SJCRH30 (cell line): ENCODE data around the gene C7orf57. TPM values are rescaled to one million over a fixed set of nuclear protein-coding genes. Genes with fewer than 3 reads are reported as not detected.

Experiments used
- DNase-seq, 2 experiments: peaks; one replicate each; pipeline ENCODE4 v3.0.0-alpha.2; 2015 to 2020
- H3K27ac ChIP-seq: fragments of 250-450 bp; sonication (Bioruptor Pico); 2 replicates; pipeline ENCODE4 v1.5.1; 2020; ENCODE audit warnings: mild to moderate bottlenecking, moderate library complexity
- H3K27me3 ChIP-seq: fragments of 250-450 bp; sonication (Bioruptor Pico); 2 replicates; pipeline ENCODE4 v1.5.1; 2020; ENCODE audit warnings: mild to moderate bottlenecking, moderate library complexity
- H3K36me3 ChIP-seq: fragments of 250-450 bp; sonication (Bioruptor Pico); 2 replicates; pipeline ENCODE4 v1.5.1; 2020; ENCODE audit warnings: mild to moderate bottlenecking, moderate library complexity
- H3K4me1 ChIP-seq: fragments of 250-450 bp; sonication (Bioruptor Pico); 2 replicates; pipeline ENCODE4 v1.5.1; 2020; ENCODE audit warnings: mild to moderate bottlenecking, moderate library complexity
- H3K4me3 ChIP-seq: fragments of 250-450 bp; sonication (Bioruptor Pico); 2 replicates; pipeline ENCODE4 v1.5.1; 2020; ENCODE audit warnings: mild to moderate bottlenecking, moderate library complexity
- H3K9me3 ChIP-seq: fragments of 250-450 bp; sonication (Bioruptor Pico); replicated peaks from 2 replicates; pipeline ENCODE4 v1.5.1; 2020; ENCODE audit warnings: mild to moderate bottlenecking, moderate library complexity
- total RNA-seq: library from RNA; depleted of rRNA; stranded (reverse); fragments of >200 nt; shearing (Covaris generic); gene quantifications from 2 replicates; pipeline ENCODE4 v1.2.3, GENCODE V29; 2014; rRNA removed

C7orf57 gene
- total RNA-seq, 1 experiment from 2014 or later, result 0.06 TPM

- no peaks in the 10 kb centered on the region for H3K9me3 ChIP-seq
- H3K27ac ChIP-seq, result no peak overlapping the region
- H3K36me3 ChIP-seq, result peaks cover 7% of the 10 kb centered on the region
- DNase-seq, result no peak
- no peaks in the 10 kb centered on the region for H3K4me1 ChIP-seq
- no peaks in the 10 kb centered on the region for H3K27me3 ChIP-seq
- H3K4me3 ChIP-seq, result no peak overlapping the region
These were observed 67.2 kb downstream of the C7orf57 start for GRCh38 chr7:48102530-48102929.

- no peaks in the 10 kb centered on the region for H3K27me3 ChIP-seq
- no peaks in the 10 kb centered on the region for H3K4me1 ChIP-seq
- no peak for DNase-seq
- H3K27ac ChIP-seq, result no peak overlapping the region
- H3K36me3 ChIP-seq, result peaks cover 9% of the 10 kb centered on the region
- H3K4me3 ChIP-seq, result no peak overlapping the region
- H3K9me3 ChIP-seq, result no peaks in the 10 kb centered on the region
These were observed 69.7 kb downstream of the C7orf57 start for GRCh38 chr7:48105045-48105444.

GRCh38 chr7:48106906-48107659 lies 71.7 kb downstream of the C7orf57 start:
- no peak overlapping the region for H3K27ac ChIP-seq
- no peaks in the 10 kb centered on the region for H3K27me3 ChIP-seq
- H3K9me3 ChIP-seq, result no peaks in the 10 kb centered on the region
- no peaks in the 10 kb centered on the region for H3K4me1 ChIP-seq
- no peak overlapping the region for H3K4me3 ChIP-seq
- H3K36me3 ChIP-seq, result peaks cover 8% of the 10 kb centered on the region
- DNase-seq, result no peak

GRCh38 chr7:48107926-48108472 lies 72.7 kb downstream of the C7orf57 start:
- no peak overlapping the region for H3K4me3 ChIP-seq
- H3K36me3 ChIP-seq, result peaks cover 2% of the 10 kb centered on the region; the same call in 1 of the 2 replicates
- no peaks in the 10 kb centered on the region for H3K9me3 ChIP-seq
- H3K27me3 ChIP-seq, result no peaks in the 10 kb centered on the region
- no peak for DNase-seq
- no peaks in the 10 kb centered on the region for H3K4me1 ChIP-seq
- no peak overlapping the region for H3K27ac ChIP-seq

GRCh38 chr7:48108959-48109847 lies 73.9 kb downstream of the C7orf57 start:
- peaks cover 2% of the 10 kb centered on the region; the same call in 1 of the 2 replicates for H3K36me3 ChIP-seq
- no peaks in the 10 kb centered on the region for H3K27me3 ChIP-seq
- DNase-seq, result no peak

GRCh38 chr7:48109848-48110663 lies 74.7 kb downstream of the C7orf57 start:
- H3K27ac ChIP-seq, result no peak overlapping the region
- DNase-seq, result peak; percentile 32 to 75
- no peak overlapping the region for H3K4me3 ChIP-seq
- H3K27me3 ChIP-seq, result no peaks in the 10 kb centered on the region
- no peaks in the 10 kb centered on the region for H3K4me1 ChIP-seq
- H3K36me3 ChIP-seq, result 0 out of 2 replicates have a peak, but pooled peaks cover 2% of the 10 kb centered on the region
- no peaks in the 10 kb centered on the region for H3K9me3 ChIP-seq

More at GRCh38 chr7:48108959-48109847, 73.9 kb downstream of the C7orf57 start:
- Histone ChIP-seq H3K4me3 (no peak overlapping the region), H3K4me1 (no peaks in the 10 kb centered on the region), H3K27ac (no peak overlapping the region), H3K9me3 (no peaks in the 10 kb centered on the region)

GRCh38 chr7:48110868-48111267 lies 75.5 kb downstream of the C7orf57 start:
- 0 out of 2 replicates have a peak, but pooled peaks cover 2% of the 10 kb centered on the region for H3K36me3 ChIP-seq
- DNase-seq, result no peak
- no peak overlapping the region for H3K4me3 ChIP-seq
- no peaks in the 10 kb centered on the region for H3K9me3 ChIP-seq
- H3K27me3 ChIP-seq, result no peaks in the 10 kb centered on the region
- H3K27ac ChIP-seq, result no peak overlapping the region
- no peaks in the 10 kb centered on the region for H3K4me1 ChIP-seq

Other genes starting within 250 kb of the C7orf57 start
- 0.02 and 0.03 TPM in 2 replicates for gene PKD1L1, start 87.1 kb upstream of the C7orf57 start, total RNA-seq
- gene HUS1, start 55.9 kb upstream of the C7orf57 start, total RNA-seq, result 31.7 and 38.7 TPM in 2 replicates
- not detected in 2 replicates for gene SUN3, start 6.4 kb upstream of the C7orf57 start, total RNA-seq
- 2.4 and 3.7 TPM in 2 replicates for gene UPP1, start 53.7 kb downstream of the C7orf57 start, total RNA-seq
- gene ABCA13, start 135.9 kb downstream of the C7orf57 start, total RNA-seq, result not detected in 2 replicates